ENCODE results near the gene MUC13.
"Not testable (repeated sequence)": the region's sequence is repeated elsewhere in the genome, so short reads cannot be mapped to it uniquely, and the experiment has no call there.

Gene MUC13

GRCh38 chr3:124934577-124934976 lies at the start of gene MUC13:
Gene MUC13, minus strand, starts transcription at chr3:124934751. Its CDS starts 39 bp downstream, at chr3:124934712.
- DNase-seq (ENCODE audit: extremely low read depth in 1 of 2, low read depth in 1 of 2), result no peak

DNA sequence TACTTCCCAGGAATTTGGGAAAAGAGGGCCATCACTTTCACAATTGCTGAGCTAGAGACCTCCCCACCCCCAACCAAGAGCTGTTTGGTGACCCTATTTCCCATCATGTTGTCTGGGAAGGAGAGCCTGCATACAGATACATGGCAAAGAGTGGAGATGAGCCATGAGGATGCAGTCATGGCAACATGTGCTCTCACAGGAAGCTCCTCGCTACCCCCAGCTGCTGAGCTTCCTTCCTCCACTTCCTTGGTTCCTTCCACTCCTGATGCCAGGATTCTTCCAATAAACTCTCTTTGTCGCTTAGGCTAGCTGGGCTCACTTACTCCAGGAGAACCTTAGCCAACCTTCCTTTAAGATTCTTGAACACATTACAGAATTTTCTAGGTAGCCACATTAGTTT lies 48.3 kb upstream of the MUC13 start:
- DNase-seq (ENCODE audit: extremely low read depth in 1 of 2, low read depth in 1 of 2), result no peak

DNA sequence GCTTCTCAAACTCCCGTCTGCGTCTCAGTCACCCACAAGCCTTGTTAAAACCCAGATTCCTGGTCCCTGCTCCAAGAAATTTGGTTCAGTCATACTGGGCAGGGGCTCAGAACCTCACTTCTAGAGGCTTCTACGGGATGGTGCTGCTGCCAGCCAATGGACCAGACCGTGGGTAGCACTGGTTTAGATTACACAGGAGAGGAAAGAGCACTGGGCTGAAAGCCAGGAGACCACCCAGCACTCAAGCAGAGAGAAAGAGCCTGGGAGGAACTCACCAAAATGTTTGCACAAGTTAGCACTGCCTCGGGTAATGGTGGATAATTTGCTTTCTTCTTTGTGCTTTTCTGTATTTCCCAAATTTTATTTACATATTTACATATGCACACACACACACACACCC lies 46.9 kb upstream of the MUC13 start:
- DNase-seq (ENCODE audit: extremely low read depth in 1 of 2, low read depth in 1 of 2), result no peak

DNA sequence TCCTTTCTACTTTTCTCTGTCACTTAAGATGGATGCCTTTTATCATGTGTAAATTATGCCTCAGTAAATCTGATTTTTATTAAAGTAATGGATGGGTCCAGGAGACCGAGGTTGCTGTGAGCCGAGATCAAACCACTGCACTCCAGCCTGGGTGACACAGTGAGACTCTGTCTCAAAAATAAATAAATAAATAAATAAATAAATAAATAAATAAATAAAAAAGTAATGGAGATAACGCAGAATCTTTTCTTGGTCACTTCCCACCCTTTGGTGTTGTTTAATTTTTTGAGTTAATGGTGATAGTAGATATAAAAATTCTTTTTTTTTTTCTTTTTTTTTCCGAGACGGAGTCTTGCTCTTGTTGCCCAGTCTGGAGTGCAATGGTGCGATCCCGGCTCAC lies 44.1 kb upstream of the MUC13 start:
- DNase-seq (ENCODE audit: extremely low read depth in 1 of 2, low read depth in 1 of 2), result no peak

DNA sequence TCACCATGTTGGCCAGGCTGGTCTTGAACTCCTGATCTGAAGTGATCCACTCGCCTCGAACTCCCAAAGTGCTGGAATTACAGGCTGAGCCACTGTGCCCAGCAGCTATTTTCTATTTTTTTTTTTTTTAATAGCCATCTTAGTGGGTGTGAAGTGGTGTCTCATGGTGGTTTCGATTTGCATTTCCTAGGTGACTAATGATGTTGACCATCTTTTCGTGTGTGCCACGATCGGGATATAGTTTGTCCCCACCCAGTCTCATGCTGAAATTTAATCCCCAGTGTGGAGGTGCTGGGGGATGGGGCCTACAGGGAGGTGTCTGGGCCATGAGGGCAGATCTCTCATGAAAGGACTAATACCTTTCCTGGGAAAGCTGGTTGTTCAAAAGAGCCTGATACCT lies 41.8 kb upstream of the MUC13 start:
- DNase-seq (ENCODE audit: extremely low read depth in 1 of 2, low read depth in 1 of 2), result no peak

- DNase-seq (ENCODE audit: extremely low read depth in 1 of 2, low read depth in 1 of 2), result no peak
Measured at GRCh38 chr3:124974691-124975090, 40.1 kb upstream of the MUC13 start.

- DNase-seq (ENCODE audit: extremely low read depth in 1 of 2, low read depth in 1 of 2), result no peak
Measured at GRCh38 chr3:124973290-124973689, 38.7 kb upstream of the MUC13 start.

- DNase-seq (ENCODE audit: extremely low read depth in 1 of 2, low read depth in 1 of 2), result no peak
Measured at GRCh38 chr3:124972457-124972856, 37.9 kb upstream of the MUC13 start.

- DNase-seq (ENCODE audit: extremely low read depth in 1 of 2, low read depth in 1 of 2), result no peak
Measured at GRCh38 chr3:124969963-124970722, 35.6 kb upstream of the MUC13 start.

GRCh38 chr3:124969190-124969589 lies 34.6 kb upstream of the MUC13 start:
- DNase-seq (ENCODE audit: extremely low read depth in 1 of 2, low read depth in 1 of 2), result no peak

- DNase-seq (ENCODE audit: extremely low read depth in 1 of 2, low read depth in 1 of 2), result no peak
Measured at GRCh38 chr3:124967964-124968363, 33.4 kb upstream of the MUC13 start.

DNA sequence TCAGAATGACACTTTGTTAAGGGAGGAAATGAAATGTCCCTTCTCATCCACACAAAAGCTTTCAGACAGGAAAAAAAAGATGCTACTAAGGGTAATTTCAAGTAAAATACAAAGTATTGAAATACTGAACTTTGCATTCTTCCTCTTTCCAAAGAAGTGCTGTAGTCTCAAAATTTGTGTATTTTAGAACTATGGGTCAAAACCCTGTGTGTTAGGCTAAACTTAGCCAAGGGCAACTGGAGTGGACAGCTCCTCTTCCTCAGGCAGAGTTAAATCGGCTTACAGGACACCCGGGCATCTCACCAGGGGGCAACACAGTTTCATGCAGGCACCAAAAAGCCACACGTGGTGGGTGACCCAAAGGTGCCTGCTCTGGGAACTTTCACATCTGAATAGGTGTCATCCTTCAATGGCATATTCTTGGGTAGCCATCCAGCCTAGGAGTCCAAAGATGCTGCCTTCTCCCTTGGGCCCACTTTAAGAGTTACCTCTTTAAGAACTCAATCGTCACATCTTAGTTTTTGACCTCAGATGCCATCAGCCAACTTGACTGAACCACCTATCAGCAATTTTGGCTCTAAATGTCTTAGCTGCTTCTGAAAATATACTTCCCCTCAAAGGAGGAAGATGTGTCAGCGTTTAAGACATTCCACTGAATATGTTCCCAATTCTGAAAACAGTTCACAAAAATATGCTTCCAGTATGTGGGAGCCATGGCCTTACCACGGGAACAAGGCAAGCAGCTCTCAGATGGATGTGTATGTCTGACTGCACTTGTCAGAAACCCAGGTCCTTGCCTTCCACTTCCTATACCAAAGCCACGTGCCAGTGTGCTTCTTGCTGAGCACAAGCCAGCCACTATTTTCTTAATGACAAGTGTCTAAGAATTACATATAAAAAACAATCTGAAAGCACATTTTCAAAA lies 32.2 kb upstream of the MUC13 start:
- DNase-seq (ENCODE audit: extremely low read depth in 1 of 2, low read depth in 1 of 2), result no peak

DNA sequence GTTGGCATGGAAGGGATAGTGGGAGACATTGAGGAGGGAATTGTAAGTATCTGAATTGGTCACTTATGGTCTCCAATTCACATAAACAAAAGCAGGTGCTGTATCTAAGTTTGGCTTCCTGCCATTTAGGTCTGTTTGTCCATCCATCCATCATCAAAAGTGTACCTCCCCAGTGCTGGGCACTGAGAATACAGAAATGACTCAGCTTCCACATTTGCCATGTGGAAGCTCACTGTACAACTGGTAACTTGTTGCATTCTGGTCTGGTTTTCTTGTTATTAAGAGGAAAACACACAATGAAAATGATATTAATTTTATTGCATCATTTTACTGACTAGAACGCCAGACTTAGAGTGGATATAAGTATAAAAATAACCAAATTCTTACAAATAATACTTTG lies 30.9 kb upstream of the MUC13 start:
- DNase-seq (ENCODE audit: extremely low read depth in 1 of 2, low read depth in 1 of 2), result no peak

DNA sequence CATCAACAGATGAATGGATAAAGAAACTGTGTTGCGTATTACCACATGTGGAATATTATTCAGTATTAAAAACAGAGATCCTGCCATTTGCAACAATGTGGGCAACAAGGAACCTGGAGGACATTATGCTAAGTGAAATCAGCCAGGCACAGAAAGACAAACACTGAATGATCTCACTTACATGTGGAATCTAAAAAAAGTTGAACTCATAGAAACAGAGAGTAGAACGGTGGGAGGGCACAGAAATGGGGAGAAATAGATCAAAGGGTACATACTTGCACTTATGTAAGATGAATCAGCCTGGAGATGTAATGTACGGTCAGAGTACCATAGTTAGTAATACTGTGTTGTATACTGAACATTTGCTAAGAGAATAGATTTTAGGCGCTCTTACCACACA lies 29.8 kb upstream of the MUC13 start:
- no peak for DNase-seq (ENCODE audit: extremely low read depth in 1 of 2, low read depth in 1 of 2)

DNA sequence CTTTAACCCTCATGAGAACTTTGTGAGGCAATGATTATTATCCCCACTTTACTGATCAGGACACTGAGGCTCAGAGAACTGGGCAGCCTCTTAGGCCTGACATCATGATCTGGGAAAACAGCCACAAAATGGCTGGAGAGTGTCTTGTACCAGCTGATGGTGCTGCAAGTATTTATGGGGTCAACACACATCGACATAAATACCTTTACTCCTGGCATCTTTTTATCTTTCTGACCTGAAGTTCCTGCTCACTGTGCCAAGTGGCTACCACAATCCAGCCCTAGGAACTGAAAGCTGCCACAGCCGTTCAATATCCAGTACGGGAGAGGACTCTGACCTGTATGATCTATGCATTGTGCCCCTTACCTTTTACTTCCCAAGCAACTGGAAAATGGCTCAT lies 29.2 kb upstream of the MUC13 start:
- no peak for DNase-seq (ENCODE audit: extremely low read depth in 1 of 2, low read depth in 1 of 2)

DNA sequence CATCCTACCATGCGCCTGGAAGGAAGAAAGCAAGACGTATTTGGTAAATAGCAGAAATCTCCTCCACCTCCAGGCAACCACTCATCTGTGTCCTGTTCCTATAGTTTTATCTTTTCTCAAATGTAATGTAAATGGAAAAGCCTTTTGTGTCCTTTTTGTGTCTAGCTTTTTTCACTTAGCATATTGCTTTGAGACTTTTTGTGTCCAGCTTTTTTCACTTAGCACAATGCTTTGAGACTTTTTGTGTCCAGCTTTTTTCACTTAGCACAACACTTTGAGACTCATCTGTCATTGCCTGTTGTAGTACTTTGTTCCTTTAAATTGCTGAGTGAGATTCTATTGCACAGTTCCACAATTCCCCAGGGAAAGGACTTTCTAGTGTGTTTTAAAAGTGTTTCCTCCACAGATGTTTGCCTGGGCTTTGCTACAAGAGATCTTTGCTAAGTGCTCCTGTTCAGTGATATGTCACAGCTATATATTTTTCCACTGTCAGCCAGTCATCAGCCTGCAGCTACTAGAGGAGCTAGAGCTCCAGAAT lies 27.9 kb upstream of the MUC13 start:
- no peak for DNase-seq (ENCODE audit: extremely low read depth in 1 of 2, low read depth in 1 of 2)

- no peak for DNase-seq (ENCODE audit: extremely low read depth in 1 of 2, low read depth in 1 of 2)
Measured at GRCh38 chr3:124960698-124961097, 26.1 kb upstream of the MUC13 start.

- no peak for DNase-seq (ENCODE audit: extremely low read depth in 1 of 2, low read depth in 1 of 2)
Measured at GRCh38 chr3:124960105-124960504, 25.6 kb upstream of the MUC13 start.

- DNase-seq (ENCODE audit: extremely low read depth in 1 of 2, low read depth in 1 of 2), result not testable (repeated sequence)
Measured at GRCh38 chr3:124957951-124958350, 23.4 kb upstream of the MUC13 start.

- no peak for DNase-seq (ENCODE audit: extremely low read depth in 1 of 2, low read depth in 1 of 2)
Measured at GRCh38 chr3:124952282-124952855, 17.8 kb upstream of the MUC13 start.

DNA sequence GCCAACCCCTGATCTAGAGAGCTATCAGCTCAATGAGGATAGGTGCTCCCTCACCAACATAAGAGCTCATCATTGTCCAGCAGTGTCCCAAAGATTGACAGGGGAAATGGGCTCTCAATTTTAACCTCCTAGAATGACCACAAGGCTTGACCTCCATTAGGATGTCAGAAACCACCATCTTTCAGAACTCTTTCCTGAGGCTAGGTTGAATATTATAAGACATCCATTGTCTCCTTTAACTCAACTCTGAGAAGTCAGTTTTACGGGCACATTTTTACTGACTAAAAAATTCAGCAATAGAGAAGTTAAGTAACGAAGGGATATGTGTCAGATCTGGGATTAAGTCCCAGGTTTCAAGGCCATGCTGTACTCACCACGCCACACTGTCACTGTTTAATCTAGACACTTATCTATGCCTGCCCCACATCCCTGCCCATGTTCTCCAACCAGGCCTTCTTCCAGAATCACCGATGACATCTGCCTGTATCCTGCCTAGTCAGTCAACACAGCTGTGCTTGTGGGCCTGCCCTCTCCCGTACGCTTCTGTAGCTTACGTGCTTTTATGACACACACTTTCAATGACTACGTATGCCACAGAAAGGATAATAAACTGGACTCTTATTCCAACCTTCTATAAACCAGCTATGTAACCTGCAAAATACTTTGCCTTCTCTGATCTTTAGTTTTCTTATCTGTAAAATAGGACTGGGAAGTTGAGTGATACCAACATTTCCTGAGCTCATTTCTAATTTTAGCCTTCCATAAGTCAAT lies 17.1 kb upstream of the MUC13 start:
- no peak for DNase-seq (ENCODE audit: extremely low read depth in 1 of 2, low read depth in 1 of 2)
